H1 (cell line): Measurements from ENCODE around the gene ATPAF1. TPM values are rescaled to one million over a fixed set of nuclear protein-coding genes. Genes with fewer than 3 reads are reported as not detected.
"Not testable (repeated sequence)": the region's sequence is repeated elsewhere in the genome, so short reads cannot be mapped to it uniquely, and the experiment has no call there.

Experiments used
- CTCF ChIA-PET: fragments of 300-600 bp; sonication (Branson Sonifier 250); formaldehyde crosslinking; loops from one replicate; lab custom pipeline; 2021; ENCODE audit not compliant: partially characterized antibody; lab: Charles Lee
- POLR2A ChIA-PET: fragments of 300-600 bp; sonication (Branson Sonifier 250); formaldehyde crosslinking; loops from one replicate; lab custom pipeline; 2021; ENCODE audit warnings: inconsistent platforms; ENCODE audit not compliant: partially characterized antibody; lab: Charles Lee
- DNase-seq, 2 experiments: peaks; one replicate each; pipeline versions ENCODE4 v3.0.0 to v3.0.0-alpha.2; 2010 to 2022; ENCODE audit warnings: low spot score in 2 of 2, low read depth in 1 of 2, mixed read lengths in 1 of 2
- FAIRE-seq: peaks from 2 replicates; lab custom pipeline; 2011; peaks lifted over from hg19 to GRCh38; lab: Jason Lieb, UNC
- H2AFZ ChIP-seq: 2 replicates; pipeline ENCODE4 v1.8.1; 2012; ENCODE audit warnings: low read length, inconsistent platforms
- H2AK5ac ChIP-seq: 2 replicates; pipeline ENCODE4 v1.6.1; 2013; ENCODE audit warnings: low read depth, low read length
- H2BK120ac ChIP-seq: replicated peaks from 2 replicates; pipeline ENCODE3; 2013; ENCODE audit warnings: low read depth, low read length, inconsistent platforms
- H2BK12ac ChIP-seq: 2 replicates; pipeline ENCODE4 v1.6.1; 2013; ENCODE audit warnings: low read depth, low read length
- H2BK15ac ChIP-seq: 2 replicates; pipeline ENCODE4 v1.6.1; 2013; ENCODE audit warnings: low read length
- H2BK20ac ChIP-seq: 2 replicates; pipeline ENCODE4 v1.6.1; 2013; ENCODE audit warnings: low read length
- H2BK5ac ChIP-seq: 2 replicates; pipeline ENCODE4 v1.6.1; 2013; ENCODE audit warnings: low read depth, low read length
- H3K14ac ChIP-seq: 2 replicates; pipeline ENCODE4 v1.6.1; 2013; ENCODE audit warnings: inconsistent platforms; ENCODE audit not compliant: insufficient read length
- H3K18ac ChIP-seq: 2 replicates; pipeline ENCODE4 v1.6.1; 2013; ENCODE audit warnings: low read length; ENCODE audit errors: extremely low read depth
- H3K23ac ChIP-seq: 2 replicates; pipeline ENCODE4 v1.6.1; 2013; ENCODE audit warnings: inconsistent platforms; ENCODE audit not compliant: insufficient read length
- H3K23me2 ChIP-seq: 2 replicates; pipeline ENCODE4 v1.6.1; 2013; ENCODE audit warnings: low read depth, low read length
- H3K27ac ChIP-seq: 2 replicates; pipeline ENCODE4 v1.6.1; 2011; ENCODE audit warnings: low read depth, low read length, inconsistent platforms
- H3K27me3 ChIP-seq, 4 experiments: replicated peaks in 1 of 4; 1 replicate in 1 of 4; 2 replicates in 3 of 4; pipeline versions ENCODE4 v1.6.1 to v1.8.1; 2011 to 2013; ENCODE audit warnings: low read length in 3 of 4, mild to moderate bottlenecking in 3 of 4, inconsistent platforms in 2 of 4, mixed read lengths in 2 of 4, moderate library complexity in 1 of 4; ENCODE audit not compliant: control insufficient read depth in 3 of 4, insufficient read depth in 3 of 4; ENCODE audit errors: extremely low read depth in 1 of 4
- H3K36me3 ChIP-seq, 4 experiments: 2 replicates each; pipeline versions ENCODE4 v1.6.1 to v1.8.1; 2011 to 2013; ENCODE audit warnings: mild to moderate bottlenecking in 4 of 4, low read length in 3 of 4, moderate library complexity in 2 of 4, control low read depth in 1 of 4, inconsistent platforms in 1 of 4; ENCODE audit not compliant: insufficient read depth in 4 of 4, control insufficient read depth in 2 of 4
- H3K4ac ChIP-seq: replicated peaks from 2 replicates; pipeline ENCODE3; 2013; ENCODE audit warnings: low read length, low read depth, mixed read lengths, inconsistent platforms; ENCODE audit not compliant: insufficient read length
- H3K4me1 ChIP-seq, 4 experiments: replicated peaks in 1 of 4; 1 replicate in 1 of 4; 2 replicates in 3 of 4; pipeline versions ENCODE4 v1.6.1 to v1.8.1; 2011 to 2013; ENCODE audit warnings: low read length in 3 of 4, inconsistent platforms in 2 of 4, mixed read lengths in 1 of 4; ENCODE audit not compliant: insufficient read depth in 4 of 4, control insufficient read depth in 3 of 4
- H3K4me2 ChIP-seq, 2 experiments: 2 replicates each; pipeline versions ENCODE4 v1.6.1 to v1.8.1; 2011 to 2013; ENCODE audit warnings: low read depth in 2 of 2, low read length in 2 of 2, control low read depth in 1 of 2, inconsistent platforms in 1 of 2, mild to moderate bottlenecking in 1 of 2; ENCODE audit not compliant: insufficient read depth in 1 of 2
- H3K4me3 ChIP-seq, 4 experiments: fragments of 200-600, 300-600 bp in 1 of 4; sonication (generic), shearing (Covaris generic), sonication (Bioruptor Twin) in 1 of 4; 2 replicates each; pipeline versions ENCODE4 v1.5.1 to v1.8.1; 2011 to 2016; ENCODE audit warnings: low read length in 4 of 4, low read depth in 3 of 4, control low read depth in 2 of 4, inconsistent platforms in 2 of 4, mild to moderate bottlenecking in 2 of 4, mixed read lengths in 1 of 4, moderate library complexity in 1 of 4; ENCODE audit not compliant: insufficient read depth in 2 of 4; ENCODE audit errors: extremely low read depth in 1 of 4
- H3K56ac ChIP-seq: replicated peaks from 2 replicates; pipeline ENCODE3; 2013; ENCODE audit warnings: low read depth, mild to moderate bottlenecking, mixed read lengths, low read length, inconsistent platforms; ENCODE audit not compliant: insufficient read length
- H3K79me1 ChIP-seq: 2 replicates; pipeline ENCODE4 v1.6.1; 2013; ENCODE audit warnings: low read depth, low read length, control low read depth
- H3K79me2 ChIP-seq, 2 experiments: 2 replicates each; pipeline versions ENCODE4 v1.6.1 to v1.8.1; 2012 to 2013; ENCODE audit warnings: low read length in 2 of 2, mild to moderate bottlenecking in 2 of 2, inconsistent platforms in 1 of 2; ENCODE audit not compliant: insufficient read depth in 2 of 2, control insufficient read depth in 1 of 2
- H3K9ac ChIP-seq, 4 experiments: replicated peaks in 1 of 4; 1 replicate in 1 of 4; 2 replicates in 3 of 4; pipeline versions ENCODE4 v1.6.1 to v1.8.1; 2011 to 2013; ENCODE audit warnings: low read depth in 3 of 4, low read length in 3 of 4, control low read depth in 2 of 4, mild to moderate bottlenecking in 2 of 4, moderate library complexity in 2 of 4, inconsistent platforms in 1 of 4; ENCODE audit errors: extremely low read depth in 1 of 4
- H3K9me3 ChIP-seq, 2 experiments: 2 replicates each; pipeline versions ENCODE4 v1.6.1 to v1.8.1; 2012 to 2013; ENCODE audit warnings: mild to moderate bottlenecking in 2 of 2, moderate library complexity in 2 of 2, control low read depth in 1 of 2, inconsistent platforms in 1 of 2, low read depth in 1 of 2, low read length in 1 of 2, mixed read lengths in 1 of 2; ENCODE audit not compliant: insufficient read depth in 2 of 2
- H4K20me1 ChIP-seq, 2 experiments: replicated peaks in 1 of 2; 2 replicates each; pipeline versions ENCODE3 to v1.8.1; 2011 to 2013; ENCODE audit warnings: inconsistent platforms in 2 of 2, low read length in 2 of 2, mild to moderate bottlenecking in 1 of 2; ENCODE audit not compliant: insufficient read depth in 2 of 2, control insufficient read depth in 1 of 2
- H4K5ac ChIP-seq: 2 replicates; pipeline ENCODE4 v1.6.1; 2013; ENCODE audit warnings: low read length, low read depth, mixed read lengths, inconsistent platforms; ENCODE audit not compliant: insufficient read length
- H4K8ac ChIP-seq: 2 replicates; pipeline ENCODE4 v1.8.0; 2013; ENCODE audit warnings: mild to moderate bottlenecking, moderate library complexity, low read length, inconsistent platforms; ENCODE audit not compliant: insufficient read depth; ENCODE audit errors: extremely low read depth
- H4K91ac ChIP-seq: replicated peaks from 2 replicates; pipeline ENCODE3; 2013; ENCODE audit warnings: low read length, mixed read lengths, inconsistent platforms; ENCODE audit not compliant: insufficient read length
- PHF8 ChIP-seq: fragments of 200-600 bp; sonication (generic); conservative IDR thresholded peaks from 2 replicates; pipeline ENCODE4 v1.7.1; 2012; ENCODE audit warnings: low read depth, mild to moderate bottlenecking, inconsistent platforms, low read length, moderate library complexity
- RXRA ChIP-seq: IDR thresholded peaks from 2 replicates; pipeline ENCODE4 v1.6.1; 2011; ENCODE audit warnings: low read depth, mild to moderate bottlenecking, low read length, moderate library complexity; ENCODE audit not compliant: insufficient read depth
- YY1 ChIP-seq: IDR thresholded peaks from 2 replicates; pipeline ENCODE4 v1.6.1; 2011; ENCODE audit warnings: low read depth, mild to moderate bottlenecking, low read length
- WGBS, 2 experiments: shearing (Covaris generic) in 1 of 2; methylation state at CpG; one replicate each; pipeline versions ENCODE4 v1.1.6 to v1.1.7; 2013 to 2015; ENCODE audit warnings: low lambda C conversion rate in 2 of 2, mixed read lengths in 2 of 2, inconsistent platforms in 1 of 2, low coverage in 1 of 2, missing lambda C conversion rate in 1 of 2; ENCODE audit not compliant: insufficient replicate concordance in 2 of 2, insufficient coverage in 1 of 2, insufficient read length in 1 of 2; ENCODE audit errors: extremely low coverage in 1 of 2, missing lambda C conversion rate in 1 of 2; 5-methylcytosine and 5-hydroxymethylcytosine counted together
- polyA plus RNA-seq, 7 experiments: library from polyadenylated mRNA; depleted of rRNA in 3 of 7; stranded (reverse) in 5 of 7; unstranded in 2 of 7; fragments of >200 nt in 5 of 7; fragments of 200-250 nt in 2 of 7; gene quantifications; 1 replicate in 5 of 7; 2 replicates in 1 of 7; 4 replicates in 1 of 7; pipeline versions ENCODE4 v1.2.1 to v1.2.3, GENCODE V29; 2011 to 2013; ENCODE audit warnings: missing spikeins in 2 of 7, mixed read lengths in 2 of 7
- total RNA-seq: library from RNA; stranded (reverse); fragmentation: NEBNext Ultra II Directional; extraction: Animal tissue kit (Norgen Biotek cat#: 25700); gene quantifications from 2 replicates; pipeline ENCODE4 v1.2.1, GENCODE V29; 2021

The ATPAF1 gene
- total and polyA plus RNA-seq, 2 of the 8 experiments (the other 6 are each of a cell fraction or from before 2014, with no cell fraction given) = 46.7 to 55.9 TPM

- TF ChIP-seq PHF8 = no peak
- no peak for TF ChIP-seq RXRA
- TF ChIP-seq YY1 = no peak
Observed at GRCh38 chr1:46652321-46653100, 15.7 kb downstream of the ATPAF1 start (continued).

GRCh38 chr1:46651152-46651551 lies 17.0 kb downstream of the ATPAF1 start:
- H3K4me1 ChIP-seq, H2BK20ac ChIP-seq, H2BK15ac ChIP-seq, H2AFZ ChIP-seq, FAIRE-seq, H3K4me2 ChIP-seq, H3K79me1 ChIP-seq, H3K9me3 ChIP-seq, H3K23ac ChIP-seq, H2BK120ac ChIP-seq, H4K91ac ChIP-seq, H4K8ac ChIP-seq, H3K9ac ChIP-seq, DNase-seq, H3K27me3 ChIP-seq, H2BK5ac ChIP-seq, H2AK5ac ChIP-seq, H4K20me1 ChIP-seq, H4K5ac ChIP-seq, H3K23me2 ChIP-seq, H3K18ac ChIP-seq, H3K27ac ChIP-seq, H3K14ac ChIP-seq, POLR2A ChIA-PET, H2BK12ac ChIP-seq, H3K79me2 ChIP-seq, H3K4me3 ChIP-seq, H3K4ac ChIP-seq, H3K56ac ChIP-seq: not testable (repeated sequence)
- WGBS, 2 experiments = 100% methylated on average over 3 of the region's 3 CpGs; no CpG with 5 or more reads in 1 of the 2 experiments
- H3K36me3 ChIP-seq = peaks cover 0 to 48% (median 14%) of the 10 kb centered on the region in 4 experiments; a peak in 6 of 8 replicates
- CTCF ChIA-PET = interaction anchor here (1.0 kb wide), 1 partner anchor 16 kb away, joined by 3 read pairs; the partner anchor contains the start of gene ATPAF1
